Neural crest cell (in vitro differentiated cells): ENCODE results near the gene OMA1. TPM values are rescaled to one million over a fixed set of nuclear protein-coding genes. Genes with fewer than 3 reads are reported as not detected.

Experiments used
- DNase-seq: peaks from one replicate; pipeline ENCODE4 v3.0.0; 2021; ENCODE audit warnings: low read depth, mixed read lengths, low spot score
- H3K27ac Mint-ChIP-seq: one replicate; pipeline ENCODE4 v1.8.0; 2021; ENCODE audit warnings: mild to moderate bottlenecking, mixed read lengths; ENCODE audit not compliant: unreplicated experiment
- H3K27me3 Mint-ChIP-seq: 2 replicates; pipeline ENCODE4 v1.8.0; 2021; ENCODE audit warnings: low read depth, mild to moderate bottlenecking, mixed read lengths
- H3K36me3 Mint-ChIP-seq: 2 replicates; pipeline ENCODE4 v1.8.0; 2021; ENCODE audit warnings: low read depth, mild to moderate bottlenecking, mixed read lengths
- H3K4me1 Mint-ChIP-seq: 2 replicates; pipeline ENCODE4 v1.8.0; 2021; ENCODE audit warnings: mixed read lengths
- H3K4me3 Mint-ChIP-seq: one replicate; pipeline ENCODE4 v1.8.0; 2021; ENCODE audit warnings: mild to moderate bottlenecking, mixed read lengths
- H3K9me3 Mint-ChIP-seq: 2 replicates; pipeline ENCODE4 v1.8.0; 2021; ENCODE audit warnings: mixed read lengths
- CTCF ChIP-seq: fragments of 200-600 bp; sonication (generic); conservative IDR thresholded peaks from 2 replicates; pipeline ENCODE4 v1.5.0; 2021; ENCODE audit warnings: antibody characterized with exemption, mild to moderate bottlenecking
- total RNA-seq: library from RNA; stranded (reverse); gene quantifications from 2 replicates; pipeline ENCODE4 v1.2.1, GENCODE V29; 2021

The OMA1 gene
- total RNA-seq, 1 donor from 2014 or later: 8.1 TPM

GRCh38 chr1:58487002-58487401 lies 59.5 kb downstream of the OMA1 start:
- peaks cover 18% of the 10 kb centered on the region for H3K36me3 Mint-ChIP-seq
- H3K27me3 Mint-ChIP-seq: no peaks in the 10 kb centered on the region
- peaks cover 5% of the 10 kb centered on the region for H3K9me3 Mint-ChIP-seq
- no peaks in the 10 kb centered on the region for H3K4me1 Mint-ChIP-seq
- H3K27ac Mint-ChIP-seq: no peak overlapping the region
- H3K4me3 Mint-ChIP-seq: no peak overlapping the region
- no peak for DNase-seq
- no peak for TF ChIP-seq CTCF

DNA sequence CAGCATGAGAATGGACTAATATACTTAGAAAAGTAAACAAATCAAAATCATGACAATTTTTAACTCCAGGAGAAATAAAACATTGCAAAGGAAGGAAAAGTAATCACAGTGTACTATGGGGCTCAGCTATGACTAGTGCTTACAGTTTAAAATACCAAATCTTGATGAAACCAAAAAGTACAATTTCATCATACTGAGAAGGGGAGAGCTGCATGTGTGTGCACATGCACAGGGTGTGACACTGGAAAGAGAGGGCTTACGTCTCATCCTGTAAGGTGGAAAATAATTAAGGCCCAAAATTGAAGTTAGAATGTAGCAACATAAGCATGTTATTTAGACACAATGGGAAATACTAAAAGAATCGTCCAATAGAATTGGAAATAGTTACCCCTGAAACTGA lies 64.6 kb downstream of the OMA1 start:
- Mint-ChIP-seq H3K27ac (no peak overlapping the region), H3K27me3 (no peaks in the 10 kb centered on the region), H3K4me1 (no peaks in the 10 kb centered on the region), H3K36me3 (peaks cover 5% of the 10 kb centered on the region), H3K9me3 (no peaks in the 10 kb centered on the region), H3K4me3 (no peak overlapping the region)
- no peak for TF ChIP-seq CTCF
- DNase-seq: no peak

DNA sequence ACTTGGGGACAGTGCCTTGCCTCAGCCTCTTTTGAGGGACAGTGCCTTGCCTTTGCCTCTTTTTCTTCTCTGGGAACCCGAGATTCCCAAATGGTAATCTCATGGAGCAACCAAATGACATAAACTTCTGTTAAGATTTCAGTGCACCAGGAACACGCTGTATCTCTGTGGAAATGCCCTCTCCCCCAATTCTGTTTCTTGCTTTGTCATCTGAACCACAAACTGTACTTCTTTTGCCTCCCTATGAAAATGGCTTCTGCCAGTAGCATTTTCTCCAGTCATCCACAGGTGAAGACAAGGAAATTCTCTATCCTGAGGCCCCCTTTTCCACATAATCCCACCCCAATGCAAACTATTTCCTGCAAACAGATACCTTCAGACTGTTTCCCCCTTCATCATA lies 66.3 kb downstream of the OMA1 start:
- H3K9me3 Mint-ChIP-seq: no peaks in the 10 kb centered on the region
- no peak for DNase-seq
- H3K27ac Mint-ChIP-seq: no peak overlapping the region
- H3K27me3 Mint-ChIP-seq: no peaks in the 10 kb centered on the region
- TF ChIP-seq CTCF: no peak
- H3K4me3 Mint-ChIP-seq: no peak overlapping the region
- H3K4me1 Mint-ChIP-seq: no peaks in the 10 kb centered on the region
- no peaks in the 10 kb centered on the region for H3K36me3 Mint-ChIP-seq

DNA sequence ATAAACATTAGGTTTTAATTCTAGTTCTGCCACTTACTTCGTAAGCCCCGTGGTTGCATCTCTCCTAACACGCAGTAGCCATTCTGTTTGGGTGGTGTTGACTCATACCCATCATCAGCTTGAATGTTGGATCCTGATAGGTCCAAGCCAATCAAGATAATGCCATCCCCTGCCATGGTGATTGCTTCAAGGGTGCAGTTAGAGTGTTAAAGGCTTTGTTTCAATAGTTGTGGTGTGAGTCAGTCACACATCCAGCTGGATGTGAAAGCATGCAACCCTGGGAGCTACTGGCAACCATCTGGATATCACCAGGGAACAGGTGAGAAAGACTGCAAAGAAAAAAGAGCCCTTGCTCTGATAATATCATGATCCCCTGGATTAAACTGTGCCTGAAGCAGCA lies 69.1 kb downstream of the OMA1 start:
- DNase-seq: no peak
- H3K9me3 Mint-ChIP-seq: peaks cover 2% of the 10 kb centered on the region
- H3K4me3 Mint-ChIP-seq: no peak overlapping the region
- H3K27me3 Mint-ChIP-seq: no peaks in the 10 kb centered on the region
- no peak overlapping the region for H3K27ac Mint-ChIP-seq
- no peak for TF ChIP-seq CTCF
- peaks cover 12% of the 10 kb centered on the region for H3K4me1 Mint-ChIP-seq
- H3K36me3 Mint-ChIP-seq: no peaks in the 10 kb centered on the region

- H3K36me3 Mint-ChIP-seq: no peaks in the 10 kb centered on the region
- H3K4me3 Mint-ChIP-seq: no peak overlapping the region
- H3K4me1 Mint-ChIP-seq: peaks cover 12% of the 10 kb centered on the region
- H3K9me3 Mint-ChIP-seq: peaks cover 2% of the 10 kb centered on the region
- H3K27me3 Mint-ChIP-seq: no peaks in the 10 kb centered on the region
- no peak for TF ChIP-seq CTCF
- DNase-seq: no peak
- H3K27ac Mint-ChIP-seq: no peak overlapping the region
Measured at GRCh38 chr1:58476179-58476578, 70.3 kb downstream of the OMA1 start.

DNA sequence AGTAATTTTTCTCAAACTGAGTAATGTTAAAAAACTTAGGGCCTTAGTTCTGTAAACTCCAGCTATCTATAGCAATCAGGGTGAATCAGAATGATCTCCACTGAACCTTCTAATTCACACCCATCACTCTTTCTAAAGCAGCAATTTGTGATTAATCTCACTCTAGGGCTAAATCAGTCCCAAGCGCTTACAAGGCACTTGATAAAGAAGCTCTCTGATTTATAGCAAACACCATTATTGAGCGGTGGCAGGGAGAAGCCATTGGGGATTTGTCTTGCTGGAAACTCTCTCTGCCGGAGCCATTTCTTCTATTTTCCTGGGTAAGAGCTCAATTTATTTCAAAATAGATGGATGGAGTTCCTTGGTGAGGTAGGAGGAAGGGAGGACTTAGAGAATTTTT lies 77.0 kb downstream of the OMA1 start:
- no peak for DNase-seq
- no peak overlapping the region for H3K4me3 Mint-ChIP-seq
- no peaks in the 10 kb centered on the region for H3K36me3 Mint-ChIP-seq
- H3K27me3 Mint-ChIP-seq: no peaks in the 10 kb centered on the region
- TF ChIP-seq CTCF: no peak
- H3K4me1 Mint-ChIP-seq: peaks cover 21% of the 10 kb centered on the region
- H3K27ac Mint-ChIP-seq: no peak overlapping the region
- H3K9me3 Mint-ChIP-seq: peaks cover 2% of the 10 kb centered on the region
